NOMO-1 treated with DMSO at 0.1 percent for 48 hours (cell line): Measurements from ENCODE around the gene ZNF276.
"Not testable (repeated sequence)": the region's sequence is repeated elsewhere in the genome, so short reads cannot be mapped to it uniquely, and the experiment has no call there.

ENCODE experiments used
- DNase-seq: peaks from one replicate; lab custom pipeline; 2025; ENCODE audit not compliant: unreplicated experiment; lab: John Stamatoyannopoulos, UW

ZNF276 gene

DNA sequence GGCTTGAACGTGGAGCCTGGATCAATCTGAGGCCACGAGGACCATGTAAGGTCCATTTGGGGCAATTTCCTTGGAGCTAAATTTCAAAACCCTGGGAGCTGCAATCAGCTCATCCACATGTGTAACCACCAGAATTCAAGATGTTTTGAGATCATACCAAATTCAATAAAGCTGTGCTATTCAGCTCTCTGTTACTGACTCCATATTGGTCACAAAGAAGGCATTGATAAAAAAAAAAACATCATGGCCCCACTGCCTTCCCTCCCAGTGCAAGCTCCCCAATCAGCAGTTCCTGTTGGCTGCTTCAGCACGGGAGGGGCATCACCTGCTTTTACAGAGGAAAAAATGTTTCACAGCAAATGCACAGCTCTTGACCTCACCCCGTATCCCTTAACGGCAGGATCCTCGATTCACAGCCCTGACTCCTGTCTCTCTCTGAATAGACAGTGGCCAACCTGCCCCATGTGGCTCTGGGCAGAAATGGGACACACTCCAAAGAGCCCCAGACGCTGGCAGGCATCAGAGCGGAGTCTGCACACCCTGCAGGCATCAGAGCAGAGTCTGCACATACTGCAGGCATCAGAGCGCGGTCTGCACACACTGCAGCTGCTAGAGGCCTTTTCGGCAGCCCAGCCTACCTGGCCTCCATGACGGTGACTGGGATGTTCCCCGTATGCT is 58.0 kb downstream of the ZNF276 start:
- DNase-seq = no peak

DNA sequence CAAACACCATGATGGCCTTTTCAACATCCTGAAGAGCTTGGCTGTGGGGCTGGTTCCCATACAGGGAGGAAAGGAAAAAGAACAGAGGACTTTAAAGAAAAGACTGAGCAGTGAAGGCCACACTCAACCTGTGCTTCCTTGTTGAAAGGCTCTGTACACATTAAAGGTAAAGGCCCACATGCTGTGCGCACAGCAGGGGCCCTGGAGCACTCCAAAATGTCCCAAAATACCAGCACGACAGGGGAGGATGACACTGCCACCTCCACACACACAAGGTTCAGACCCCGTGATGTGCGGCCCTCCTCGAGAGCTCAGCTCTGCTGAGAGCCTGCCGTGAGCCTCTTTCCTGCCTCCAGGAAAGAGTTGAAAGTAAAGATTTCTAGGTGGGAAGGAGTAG is 58.6 kb downstream of the ZNF276 start:
- DNase-seq = no peak

DNA sequence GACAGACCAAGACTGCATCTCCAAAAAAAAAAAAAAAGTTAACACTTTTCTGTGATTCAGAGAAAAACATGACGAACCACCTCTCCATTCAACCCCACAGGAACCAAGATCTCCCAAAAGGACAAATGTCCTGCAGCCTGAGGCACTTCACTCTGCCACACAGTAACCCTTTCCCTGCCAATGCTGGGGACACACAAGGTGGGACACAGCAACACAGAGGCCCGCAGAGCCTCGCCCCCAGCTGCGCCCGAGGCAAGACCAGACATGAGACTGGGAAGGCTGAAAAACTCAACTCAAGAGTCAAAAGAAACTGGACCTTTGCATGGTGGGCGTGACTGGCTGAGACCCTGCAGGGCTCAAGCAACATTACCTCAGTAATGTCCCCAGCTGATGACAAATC is 61.2 kb downstream of the ZNF276 start:
- no peak for DNase-seq

DNA sequence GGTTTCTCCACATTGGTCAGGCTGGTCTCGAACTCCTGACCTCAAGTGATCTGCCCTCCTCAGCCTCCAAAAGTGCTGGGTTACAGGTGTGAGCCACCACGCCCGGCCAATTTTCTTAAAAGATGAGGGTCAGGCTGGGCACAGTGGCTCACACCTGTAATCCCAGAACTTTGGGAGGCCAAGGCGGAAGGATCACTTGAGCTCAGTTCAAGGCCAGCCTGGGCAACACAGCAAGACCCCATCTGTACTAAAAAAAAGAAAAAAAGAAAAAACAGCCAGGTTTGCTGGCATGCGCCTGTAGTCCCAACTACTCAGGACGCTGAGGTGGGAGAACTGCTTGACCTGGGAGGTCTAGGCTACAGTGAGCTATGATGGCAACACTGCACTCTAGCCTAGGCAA is 62.6 kb downstream of the ZNF276 start:
- DNase-seq = not testable (repeated sequence)

DNA sequence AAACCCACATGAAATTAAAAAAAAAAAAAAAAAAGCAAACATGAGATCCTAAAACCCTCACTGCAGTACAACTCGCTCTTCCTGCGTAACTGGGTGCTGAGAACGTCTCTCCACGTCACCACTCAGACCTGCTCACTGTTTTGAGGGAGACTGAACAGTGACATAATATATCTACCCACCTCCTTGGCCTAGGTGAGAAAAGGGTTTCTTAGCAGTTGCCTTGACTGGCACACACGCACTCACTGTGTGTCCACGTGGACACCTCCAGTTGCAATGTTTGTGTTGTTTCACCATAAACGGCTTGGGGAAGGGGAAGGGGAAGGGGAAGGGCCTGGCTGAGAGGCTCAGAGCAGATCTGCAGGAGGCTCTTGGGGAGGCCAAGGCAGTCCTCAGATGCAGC is 63.1 kb downstream of the ZNF276 start:
- no peak for DNase-seq

DNA sequence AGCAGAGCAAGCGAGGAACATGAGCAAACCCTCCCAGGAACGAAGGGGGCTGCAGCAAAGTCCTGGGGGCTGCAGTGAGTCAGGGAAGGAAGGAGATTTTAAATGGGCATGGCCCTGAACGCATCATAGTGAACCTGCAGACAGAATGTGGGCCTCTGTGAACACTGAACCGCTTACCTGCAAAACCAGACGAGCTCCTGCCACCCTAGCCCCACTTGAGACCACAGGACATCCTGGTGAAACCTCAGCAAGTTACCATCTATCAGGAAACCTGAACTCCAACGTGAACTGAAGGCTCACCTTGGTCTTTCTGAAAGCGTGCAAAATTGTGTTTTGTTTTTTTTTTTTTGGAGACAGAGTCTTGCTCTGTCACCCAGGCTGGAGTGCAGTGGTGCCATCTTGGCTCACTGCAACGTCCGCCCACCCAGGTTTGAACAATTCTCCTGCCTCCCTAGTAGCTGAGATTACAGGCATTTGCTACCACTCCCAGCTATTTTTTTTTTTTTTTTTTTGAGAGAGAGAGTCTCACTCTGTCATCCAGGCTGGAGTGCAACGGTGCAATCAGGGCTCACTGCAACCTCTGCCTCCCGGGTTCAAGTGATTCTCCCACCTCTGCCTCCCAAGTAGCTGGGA is 64.3 kb downstream of the ZNF276 start:
- DNase-seq = no peak

DNA sequence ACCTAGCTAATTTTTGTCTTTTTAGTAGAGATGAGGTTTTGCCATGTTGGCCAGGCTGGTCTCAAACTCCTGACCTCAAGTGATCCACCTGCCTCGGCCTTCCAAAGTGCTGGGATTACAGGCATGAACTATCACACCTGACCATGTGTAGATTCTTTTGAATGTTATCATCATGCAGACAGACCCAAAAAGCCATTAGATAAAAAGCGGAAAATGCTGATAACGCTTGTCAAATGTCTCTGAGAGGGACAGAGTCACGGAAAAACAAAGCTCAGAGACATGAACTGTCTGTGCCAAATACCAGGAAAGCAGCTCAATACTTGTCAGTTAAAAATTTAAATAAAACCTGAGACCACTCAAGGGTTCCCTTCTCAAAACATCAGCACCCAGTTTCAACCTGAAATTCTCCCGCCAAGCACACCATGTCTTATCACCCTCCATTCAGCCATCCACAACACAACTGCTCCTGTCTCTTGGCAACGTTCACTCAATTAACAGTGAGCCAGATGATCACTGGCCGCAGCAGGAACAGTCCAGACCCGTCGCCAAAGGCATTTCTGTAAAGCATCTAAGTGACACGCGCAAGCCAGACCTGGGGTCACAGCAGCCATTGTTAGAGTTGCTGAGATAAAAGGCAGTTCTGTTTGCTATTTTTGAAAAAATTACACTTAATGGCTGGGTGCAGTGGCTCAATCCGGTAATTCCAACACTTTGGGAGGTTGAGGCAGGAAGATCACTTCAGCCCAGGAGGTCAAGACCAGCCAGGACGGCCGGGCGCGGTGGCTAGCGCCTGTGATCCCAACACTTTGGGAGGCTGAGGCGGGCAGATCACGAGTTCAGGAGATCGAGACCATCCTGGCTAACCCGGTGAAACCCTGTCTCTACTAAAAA is 65.4 kb downstream of the ZNF276 start:
- no peak for DNase-seq

DNA sequence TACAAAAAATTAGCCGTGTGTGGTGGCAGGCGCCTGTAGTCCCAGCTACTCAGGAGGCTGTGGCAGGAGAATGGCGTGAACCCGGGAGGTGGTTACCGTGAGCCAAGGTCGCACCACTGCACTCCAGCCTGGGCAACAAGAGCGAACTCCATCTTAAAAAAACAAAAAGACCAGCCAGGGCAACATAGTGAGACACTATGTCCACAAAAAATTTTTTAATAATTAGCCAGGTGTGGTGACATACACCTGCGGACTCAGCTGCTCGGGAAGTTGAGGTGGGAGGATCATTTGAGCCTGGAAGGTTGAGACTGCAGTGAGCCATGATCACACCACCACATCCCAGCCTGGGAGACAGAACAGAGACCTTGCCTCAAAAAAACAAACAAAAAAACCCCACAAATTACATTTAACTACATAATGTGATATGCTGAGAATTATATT is 66.0 kb downstream of the ZNF276 start:
- no peak for DNase-seq
